NCI-H146 (cell line): ENCODE results near the gene ZCCHC13.
A peak's percentile ranks its signal among the peaks of the same experiment; 100 is the strongest.
"Not testable (repeated sequence)": the region's sequence is repeated elsewhere in the genome, so short reads cannot be mapped to it uniquely, and the experiment has no call there.

Experiments
- DNase-seq: peaks from one replicate; lab custom pipeline; 2025; lab: John Stamatoyannopoulos, UW

Gene ZCCHC13

GRCh38 chrX:74304016-74304415 lies at the start of gene ZCCHC13:
Gene ZCCHC13, plus strand, starts transcription at chrX:74304180. Its CDS starts 87 bp downstream, at chrX:74304267.
- no peak for DNase-seq

DNA sequence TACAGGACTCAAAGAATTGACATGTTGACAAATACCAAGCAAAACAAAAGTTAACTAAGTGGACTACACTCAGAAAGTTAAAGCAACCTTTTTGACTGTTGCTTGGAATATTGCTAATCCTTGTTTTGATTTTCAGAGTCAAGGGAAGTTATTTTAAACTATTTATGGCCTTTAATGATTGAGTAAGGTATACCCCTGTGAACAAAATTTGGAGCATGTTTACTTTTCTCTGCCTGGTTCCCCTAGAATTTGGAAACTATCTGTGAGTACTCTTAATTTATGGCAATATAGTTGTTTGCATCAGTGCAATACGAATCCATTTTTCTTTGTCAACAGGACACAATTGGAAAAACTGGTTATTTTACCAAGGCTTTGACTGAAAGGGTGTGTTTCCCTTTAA lies 45.9 kb upstream of the ZCCHC13 start:
- not testable (repeated sequence) for DNase-seq

DNA sequence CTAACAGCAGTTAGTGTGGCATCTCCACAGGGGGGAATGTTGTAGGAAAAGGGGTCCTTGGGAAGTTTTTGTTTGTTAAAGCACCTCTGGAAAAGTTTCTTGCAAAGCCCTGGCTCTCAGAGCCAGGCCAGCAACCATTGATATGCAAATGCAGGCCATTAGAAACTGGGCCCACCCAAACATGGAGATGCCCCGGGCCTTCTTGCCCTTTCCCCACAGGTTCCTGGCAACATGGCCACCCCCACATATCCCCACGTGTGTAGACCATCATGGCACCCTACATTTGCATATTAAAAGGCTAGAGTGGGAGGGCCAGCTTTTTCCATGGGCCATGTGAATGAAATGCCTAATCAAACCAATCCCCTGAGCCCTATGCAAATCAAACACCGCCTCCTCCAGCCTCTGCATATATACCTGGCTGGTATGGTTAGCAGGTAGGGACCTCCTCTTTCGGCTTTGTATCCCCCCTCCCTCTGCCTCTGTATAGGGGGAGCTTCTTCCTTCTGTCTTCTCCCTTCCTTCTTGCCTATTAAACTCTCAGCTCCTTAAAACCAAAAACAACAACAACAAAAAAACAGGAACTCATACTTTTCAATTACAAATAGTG lies 44.0 kb upstream of the ZCCHC13 start:
- no peak for DNase-seq

DNA sequence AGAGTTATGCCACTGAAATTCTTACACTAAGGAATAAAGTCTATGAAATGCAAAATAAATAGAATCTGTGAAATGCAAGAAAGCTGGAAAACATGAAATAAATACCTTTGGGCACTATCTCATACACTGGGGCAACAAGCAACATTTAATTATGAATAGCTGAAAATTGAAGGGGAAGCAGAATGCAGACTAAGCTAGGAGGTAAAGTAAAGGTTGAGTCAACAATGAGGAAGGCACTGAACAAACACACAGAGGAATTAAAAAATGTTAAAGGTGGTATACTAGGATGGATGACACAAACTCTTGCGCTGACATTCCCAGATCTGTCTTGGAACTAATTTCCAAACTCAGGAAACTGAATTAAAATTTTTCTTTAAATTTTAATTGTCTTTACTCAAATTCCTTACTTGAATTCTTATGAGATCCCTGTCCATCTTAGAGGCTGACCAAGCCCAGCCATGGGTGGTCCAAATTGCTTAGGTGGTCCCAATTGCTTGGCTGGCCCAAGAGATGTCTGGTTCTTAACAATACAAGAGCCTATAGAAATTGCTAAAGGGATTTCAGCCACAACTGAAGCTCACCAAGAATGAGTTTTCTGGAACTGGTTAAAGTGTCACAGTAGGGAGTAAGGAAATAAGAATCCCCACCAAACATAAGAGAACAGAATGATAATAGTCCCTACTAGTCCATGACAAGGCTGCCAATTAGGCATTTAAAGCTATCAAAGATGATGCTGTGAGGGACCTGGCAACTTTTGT lies 41.3 kb upstream of the ZCCHC13 start:
- no peak for DNase-seq

DNA sequence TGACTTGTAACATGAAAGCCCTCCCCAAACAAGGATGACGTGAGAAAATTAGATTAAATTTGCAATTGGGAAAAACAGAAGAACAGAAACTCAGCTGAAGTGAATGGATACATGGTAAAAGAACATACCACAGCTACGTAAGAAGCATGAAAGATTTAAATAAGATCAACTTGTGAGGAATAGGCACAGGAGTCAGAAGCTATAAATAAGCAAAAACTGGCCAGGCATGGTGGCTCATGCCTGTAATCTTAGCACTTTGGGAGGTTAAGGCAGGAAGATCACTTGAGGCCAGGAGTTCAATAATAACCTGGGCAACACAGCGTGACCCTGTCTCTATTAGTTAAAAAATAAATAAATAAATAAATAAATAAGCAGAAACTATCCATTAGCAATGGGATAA lies 33.6 kb upstream of the ZCCHC13 start:
- DNase-seq = no peak

GRCh38 chrX:74272230-74272629 lies 31.8 kb upstream of the ZCCHC13 start:
- no peak for DNase-seq

GRCh38 chrX:74274516-74274915 lies 29.5 kb upstream of the ZCCHC13 start:
- DNase-seq = no peak

DNA sequence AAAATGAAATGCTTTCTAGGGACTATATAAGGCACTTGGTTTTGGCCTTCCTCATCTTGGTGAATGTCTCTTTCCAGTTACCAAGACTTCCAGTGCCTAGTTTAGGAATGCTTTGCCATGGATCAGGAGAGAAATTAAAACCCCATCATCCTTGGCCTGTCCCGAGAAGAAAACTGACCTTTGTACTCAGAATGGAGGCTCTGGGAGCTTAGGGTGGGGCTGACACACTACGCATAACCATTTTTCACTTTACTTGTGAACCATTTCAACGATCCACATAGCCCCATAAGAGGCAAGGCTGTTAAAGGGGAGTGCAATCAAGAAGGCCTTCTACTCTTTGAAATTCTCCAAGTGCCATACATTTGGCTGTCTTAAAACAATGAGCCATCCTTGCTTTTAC lies 26.7 kb upstream of the ZCCHC13 start:
- no peak for DNase-seq

DNA sequence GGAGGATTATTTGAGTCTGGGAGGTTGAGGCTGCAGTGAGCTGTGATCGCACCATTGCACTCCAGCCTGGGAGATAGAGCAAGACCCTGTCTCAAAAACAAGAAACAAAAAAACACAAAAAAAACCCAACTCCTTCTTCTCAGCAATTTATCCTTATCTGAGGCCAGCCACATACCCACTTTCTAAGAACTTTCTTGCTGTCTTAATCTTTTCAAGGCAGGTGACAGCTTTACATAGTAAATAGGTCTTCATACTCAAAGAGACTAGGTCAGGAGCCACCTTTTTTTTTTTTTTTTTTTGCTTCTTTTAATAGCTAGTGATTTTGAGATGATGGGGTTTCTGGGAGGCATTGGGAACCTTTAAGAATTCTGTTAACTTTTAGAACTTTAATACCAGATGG lies 26.1 kb upstream of the ZCCHC13 start:
- no peak for DNase-seq

DNA sequence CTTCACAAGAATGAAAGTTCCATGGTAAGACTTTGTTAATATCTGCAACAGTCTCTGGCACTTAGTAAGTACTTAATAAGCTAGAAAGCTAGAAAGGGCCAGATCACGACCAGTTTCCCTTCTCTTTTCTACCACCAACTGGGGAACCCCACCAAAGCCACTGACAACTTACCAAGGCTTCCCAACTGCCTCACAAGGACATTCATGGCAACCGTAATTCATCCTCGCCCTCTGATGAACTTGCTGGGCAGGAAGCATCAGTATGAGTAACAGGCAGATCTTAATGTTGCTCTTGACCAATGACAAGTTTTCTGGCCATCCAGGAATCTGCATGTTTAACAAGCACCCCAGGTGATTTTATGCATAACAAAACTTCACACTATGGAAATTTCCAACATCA lies 23.2 kb upstream of the ZCCHC13 start:
- no peak for DNase-seq

GRCh38 chrX:74284391-74284952 lies 19.5 kb upstream of the ZCCHC13 start:
- no peak for DNase-seq

DNA sequence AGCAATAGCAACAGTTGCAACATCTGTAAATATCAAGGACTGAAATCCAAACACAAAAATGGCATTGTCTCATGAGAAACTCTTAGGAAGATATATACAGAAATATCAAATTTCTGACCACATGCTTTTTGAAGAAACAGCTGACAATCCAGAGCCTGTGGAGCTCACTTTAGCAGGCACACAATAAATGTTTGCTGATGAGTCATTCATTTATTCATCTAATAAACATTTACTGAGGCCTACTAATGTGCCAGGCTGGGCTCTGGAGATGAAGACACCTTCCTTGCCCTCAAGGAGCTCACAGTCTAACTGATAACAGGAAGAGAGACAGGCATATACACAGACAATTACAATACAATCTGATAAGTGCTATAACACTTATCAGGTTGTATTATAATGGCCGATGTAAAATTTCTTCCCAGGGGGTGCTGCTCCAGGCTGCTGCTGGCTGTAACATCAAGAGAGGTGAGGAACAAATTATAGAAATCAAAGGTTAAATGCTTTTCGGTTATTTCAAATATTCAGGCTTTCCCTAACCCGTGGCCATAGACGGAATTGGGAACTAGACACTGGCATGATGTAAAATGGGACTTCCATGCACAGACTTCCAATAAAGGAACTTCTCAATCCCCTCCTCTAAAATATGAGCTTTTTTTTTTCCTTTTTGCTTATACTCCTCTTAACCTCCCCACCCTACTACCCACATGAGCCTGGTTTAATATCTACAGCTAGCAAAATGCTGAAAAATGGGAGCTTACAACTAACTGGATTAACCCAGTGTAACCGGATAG lies 16.8 kb upstream of the ZCCHC13 start:
- DNase-seq = no peak

- no peak for DNase-seq
These were observed 12.4 kb upstream of the ZCCHC13 start for GRCh38 chrX:74291577-74291963.

DNA sequence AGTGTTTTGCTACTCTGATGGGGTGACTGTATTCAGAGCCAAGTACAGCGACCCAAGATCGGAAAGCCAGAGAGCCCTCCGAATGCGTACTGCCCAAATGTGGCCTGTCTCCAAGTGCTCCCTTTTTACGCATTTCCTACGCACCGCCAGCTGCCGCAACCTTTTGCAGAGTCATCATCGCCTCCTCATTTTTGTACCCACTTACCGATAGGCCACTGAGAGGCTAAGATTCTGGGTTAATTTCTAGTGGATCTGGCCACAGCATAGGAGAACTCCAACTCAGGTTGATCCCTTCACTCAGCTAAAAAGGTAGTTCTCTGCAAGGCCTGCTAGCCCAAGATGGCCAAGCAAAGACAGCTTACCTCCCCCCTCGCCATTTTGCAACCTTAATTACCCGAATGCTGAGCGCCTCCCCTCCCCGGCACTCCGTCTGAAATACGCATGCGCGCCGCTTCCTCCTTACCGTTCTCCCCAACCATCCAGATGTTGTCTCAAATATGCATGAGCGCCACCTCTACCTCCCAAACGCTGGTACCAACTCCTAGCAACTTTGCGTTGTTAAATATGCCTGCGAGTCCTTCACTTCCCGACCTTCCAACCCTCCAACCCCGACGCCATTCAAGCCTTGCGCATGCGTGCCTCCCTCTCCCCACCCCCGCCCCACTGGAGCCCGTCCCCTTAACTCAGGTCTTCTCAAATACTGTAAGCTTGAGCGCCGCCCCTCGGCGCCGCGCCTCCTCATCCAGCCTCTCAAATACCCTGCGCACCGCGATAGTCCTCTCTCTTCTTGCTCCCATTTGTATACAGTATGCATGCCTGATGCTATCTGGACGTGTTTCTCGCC lies 11.8 kb upstream of the ZCCHC13 start:
- peak; percentile 91 for DNase-seq

DNA sequence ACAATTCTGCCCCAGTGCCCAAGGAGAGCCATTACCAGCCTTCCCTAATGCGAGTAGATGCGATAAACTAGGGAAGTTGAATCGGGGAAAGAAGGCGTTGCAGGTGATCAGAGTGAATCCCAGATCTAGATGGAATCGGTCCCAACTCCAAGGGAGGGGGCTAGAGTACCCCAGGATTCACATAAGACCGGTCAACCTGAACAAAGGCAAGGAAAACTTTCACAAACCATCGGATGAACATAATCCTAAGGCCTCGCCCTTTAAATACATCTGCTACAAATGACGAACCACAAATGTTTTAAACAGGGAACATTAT lies 11.2 kb upstream of the ZCCHC13 start:
- no peak for DNase-seq

GRCh38 chrX:74293343-74293946 lies 10.5 kb upstream of the ZCCHC13 start:
- peak; percentile 80 for DNase-seq

- DNase-seq = no peak
These were observed 8.9 kb upstream of the ZCCHC13 start for GRCh38 chrX:74295101-74295500.

- DNase-seq = no peak
These were observed 6.2 kb upstream of the ZCCHC13 start for GRCh38 chrX:74297766-74298165.

DNA sequence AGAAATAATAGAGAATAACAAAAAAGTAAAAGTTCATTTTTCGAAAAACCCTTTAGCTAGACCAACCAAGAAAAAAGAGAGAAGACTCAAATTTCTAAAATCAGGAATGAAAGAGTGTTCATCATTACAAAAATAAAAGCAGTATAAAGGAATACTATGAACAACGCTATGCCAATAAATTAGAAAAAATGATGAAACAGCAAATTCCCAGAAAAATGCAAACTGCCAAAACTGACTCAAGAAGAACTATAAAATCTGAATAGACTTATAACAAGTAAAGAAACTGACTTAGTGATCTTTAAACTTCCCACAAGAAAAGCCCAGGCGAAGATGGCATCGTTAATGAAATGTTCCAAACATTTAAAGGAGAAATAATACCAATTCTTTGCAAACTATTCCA lies 3.1 kb upstream of the ZCCHC13 start:
- no peak for DNase-seq

DNA sequence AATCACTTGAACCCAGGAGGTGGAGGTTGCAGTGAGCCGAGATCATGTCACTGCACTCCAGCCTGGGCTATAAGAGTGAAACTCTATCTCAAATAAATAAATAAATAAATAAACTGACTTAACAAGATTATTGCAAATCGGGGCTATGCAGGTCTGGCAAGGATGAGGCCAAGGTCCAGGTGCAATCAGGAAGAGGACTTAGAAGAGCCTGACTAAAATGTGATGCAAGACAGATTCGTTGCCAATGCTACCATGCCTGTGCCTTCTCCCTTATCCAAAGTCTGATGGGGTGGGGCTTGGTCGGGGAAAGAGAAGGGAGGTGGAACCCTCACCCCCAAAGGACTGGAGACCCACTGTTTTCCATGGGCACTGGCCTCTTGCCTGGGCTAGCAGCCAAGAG lies 14.7 kb downstream of the ZCCHC13 start:
- DNase-seq = no peak

DNA sequence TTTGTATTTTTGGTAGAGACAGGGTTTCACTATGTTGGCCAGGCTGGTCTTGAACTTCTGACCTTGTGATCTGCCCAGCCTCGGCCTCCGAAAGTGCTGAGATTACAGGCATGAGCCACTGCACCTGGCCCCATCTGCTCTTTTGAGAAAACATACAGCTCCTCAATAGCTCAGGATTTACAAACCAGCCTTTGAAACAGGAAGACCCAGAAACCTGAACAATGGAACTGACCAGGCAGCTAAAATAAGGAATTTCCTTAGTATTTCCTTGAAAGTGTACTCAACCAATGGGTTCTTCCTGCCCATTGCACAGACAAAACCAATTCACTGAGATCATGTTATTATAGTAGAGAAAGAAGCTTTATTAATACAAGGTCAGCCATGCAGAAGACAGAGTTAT lies 15.3 kb downstream of the ZCCHC13 start:
- DNase-seq = not testable (repeated sequence)

- DNase-seq = no peak
These were observed 17.2 kb downstream of the ZCCHC13 start for GRCh38 chrX:74321191-74321590.
